ENCODE data around the gene FAM3C.

FAM3C gene

GRCh38 chr7:121395494-121395960, 581 bp downstream of the FAM3C start (continued):
- TF ChIP-seq, protein P1, sequence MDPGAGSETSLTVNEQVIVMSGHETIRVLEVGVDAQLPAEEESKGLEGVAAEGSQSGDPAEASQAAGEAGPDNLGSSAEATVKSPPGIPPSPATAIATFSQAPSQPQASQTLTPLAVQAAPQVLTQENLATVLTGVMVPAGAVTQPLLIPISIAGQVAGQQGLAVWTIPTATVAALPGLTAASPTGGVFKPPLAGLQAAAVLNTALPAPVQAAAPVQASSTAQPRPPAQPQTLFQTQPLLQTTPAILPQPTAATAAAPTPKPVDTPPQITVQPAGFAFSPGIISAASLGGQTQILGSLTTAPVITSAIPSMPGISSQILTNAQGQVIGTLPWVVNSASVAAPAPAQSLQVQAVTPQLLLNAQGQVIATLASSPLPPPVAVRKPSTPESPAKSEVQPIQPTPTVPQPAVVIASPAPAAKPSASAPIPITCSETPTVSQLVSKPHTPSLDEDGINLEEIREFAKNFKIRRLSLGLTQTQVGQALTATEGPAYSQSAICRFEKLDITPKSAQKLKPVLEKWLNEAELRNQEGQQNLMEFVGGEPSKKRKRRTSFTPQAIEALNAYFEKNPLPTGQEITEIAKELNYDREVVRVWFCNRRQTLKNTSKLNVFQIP (CRISPR knock-in tag; IDR thresholded peaks at IDR 0.05; ENCODE audit: borderline replicate concordance, low read depth): no peak
- no peak for TF ChIP-seq ZNF565 (CRISPR knock-in tag; conservative IDR thresholded peaks at IDR 0.05; ENCODE audit: low read depth)
- no peak for TF ChIP-seq TCF4 (CRISPR knock-in tag; IDR thresholded peaks at IDR 0.05; ENCODE audit: borderline replicate concordance)
- TF ChIP-seq ARNTL (CRISPR knock-in tag; IDR thresholded peaks at IDR 0.05; ENCODE audit: borderline replicate concordance, low read depth): no peak
- TF ChIP-seq CSDC2 (CRISPR knock-in tag; IDR thresholded peaks at IDR 0.05): no peak

DNA sequence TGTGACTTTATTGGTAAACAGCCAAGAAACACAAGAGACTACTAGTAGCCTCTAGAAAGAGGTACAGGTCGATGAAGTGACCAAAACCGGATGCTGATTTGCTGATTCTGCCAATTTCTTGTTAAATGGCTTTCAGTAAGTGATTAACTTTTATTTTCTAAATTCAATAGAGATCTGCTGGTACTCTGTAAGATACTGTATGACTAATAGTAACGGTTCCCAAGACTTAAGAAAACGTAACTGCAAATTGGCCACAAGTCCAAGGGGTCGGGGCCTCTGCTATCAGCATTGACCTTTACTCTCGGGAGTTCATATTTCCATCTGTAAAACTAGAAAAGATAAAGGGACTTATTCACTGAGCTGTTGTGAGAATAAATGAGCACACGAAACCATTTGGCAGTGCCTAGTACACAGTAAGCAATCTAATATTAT, 1.4 kb downstream of the FAM3C start:
- ATAC-seq: no peak
- TF ChIP-seq ARNTL (CRISPR knock-in tag; IDR thresholded peaks at IDR 0.05; ENCODE audit: borderline replicate concordance, low read depth): no peak
- TF ChIP-seq, protein P2, sequence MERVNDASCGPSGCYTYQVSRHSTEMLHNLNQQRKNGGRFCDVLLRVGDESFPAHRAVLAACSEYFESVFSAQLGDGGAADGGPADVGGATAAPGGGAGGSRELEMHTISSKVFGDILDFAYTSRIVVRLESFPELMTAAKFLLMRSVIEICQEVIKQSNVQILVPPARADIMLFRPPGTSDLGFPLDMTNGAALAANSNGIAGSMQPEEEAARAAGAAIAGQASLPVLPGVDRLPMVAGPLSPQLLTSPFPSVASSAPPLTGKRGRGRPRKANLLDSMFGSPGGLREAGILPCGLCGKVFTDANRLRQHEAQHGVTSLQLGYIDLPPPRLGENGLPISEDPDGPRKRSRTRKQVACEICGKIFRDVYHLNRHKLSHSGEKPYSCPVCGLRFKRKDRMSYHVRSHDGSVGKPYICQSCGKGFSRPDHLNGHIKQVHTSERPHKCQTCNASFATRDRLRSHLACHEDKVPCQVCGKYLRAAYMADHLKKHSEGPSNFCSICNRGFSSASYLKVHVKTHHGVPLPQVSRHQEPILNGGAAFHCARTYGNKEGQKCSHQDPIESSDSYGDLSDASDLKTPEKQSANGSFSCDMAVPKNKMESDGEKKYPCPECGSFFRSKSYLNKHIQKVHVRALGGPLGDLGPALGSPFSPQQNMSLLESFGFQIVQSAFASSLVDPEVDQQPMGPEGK (CRISPR knock-in tag; IDR thresholded peaks at IDR 0.05; ENCODE audit: borderline replicate concordance): no peak
- no peak for TF ChIP-seq ZNF70 (CRISPR knock-in tag; IDR thresholded peaks at IDR 0.05)

- TF ChIP-seq TCF4 (CRISPR knock-in tag; IDR thresholded peaks at IDR 0.05; ENCODE audit: borderline replicate concordance) (no peak), ZFP30 (CRISPR knock-in tag; IDR thresholded peaks at IDR 0.05) (no peak), ISL1 (CRISPR knock-in tag; IDR thresholded peaks at IDR 0.05) (no peak), ZFP3 (CRISPR knock-in tag; IDR thresholded peaks at IDR 0.05) (no peak), SNAI2 (CRISPR knock-in tag; IDR thresholded peaks at IDR 0.05) (no peak), ARNTL (CRISPR knock-in tag; IDR thresholded peaks at IDR 0.05; ENCODE audit: borderline replicate concordance, low read depth) (no peak), BACH2 (CRISPR knock-in tag; IDR thresholded peaks at IDR 0.05; ENCODE audit: borderline replicate concordance) (no peak), RARB (CRISPR knock-in tag; IDR thresholded peaks at IDR 0.05) (no peak), ESRRG (CRISPR knock-in tag; IDR thresholded peaks at IDR 0.05) (no peak), ZNF565 (CRISPR knock-in tag; conservative IDR thresholded peaks at IDR 0.05; ENCODE audit: low read depth) (no peak), CSDC2 (CRISPR knock-in tag; IDR thresholded peaks at IDR 0.05) (no peak), GLIS3 (CRISPR knock-in tag; IDR thresholded peaks at IDR 0.05) (no peak), TOX (CRISPR knock-in tag; IDR thresholded peaks at IDR 0.05; ENCODE audit: borderline replicate concordance) (no peak)
- TF ChIP-seq, protein P3, sequence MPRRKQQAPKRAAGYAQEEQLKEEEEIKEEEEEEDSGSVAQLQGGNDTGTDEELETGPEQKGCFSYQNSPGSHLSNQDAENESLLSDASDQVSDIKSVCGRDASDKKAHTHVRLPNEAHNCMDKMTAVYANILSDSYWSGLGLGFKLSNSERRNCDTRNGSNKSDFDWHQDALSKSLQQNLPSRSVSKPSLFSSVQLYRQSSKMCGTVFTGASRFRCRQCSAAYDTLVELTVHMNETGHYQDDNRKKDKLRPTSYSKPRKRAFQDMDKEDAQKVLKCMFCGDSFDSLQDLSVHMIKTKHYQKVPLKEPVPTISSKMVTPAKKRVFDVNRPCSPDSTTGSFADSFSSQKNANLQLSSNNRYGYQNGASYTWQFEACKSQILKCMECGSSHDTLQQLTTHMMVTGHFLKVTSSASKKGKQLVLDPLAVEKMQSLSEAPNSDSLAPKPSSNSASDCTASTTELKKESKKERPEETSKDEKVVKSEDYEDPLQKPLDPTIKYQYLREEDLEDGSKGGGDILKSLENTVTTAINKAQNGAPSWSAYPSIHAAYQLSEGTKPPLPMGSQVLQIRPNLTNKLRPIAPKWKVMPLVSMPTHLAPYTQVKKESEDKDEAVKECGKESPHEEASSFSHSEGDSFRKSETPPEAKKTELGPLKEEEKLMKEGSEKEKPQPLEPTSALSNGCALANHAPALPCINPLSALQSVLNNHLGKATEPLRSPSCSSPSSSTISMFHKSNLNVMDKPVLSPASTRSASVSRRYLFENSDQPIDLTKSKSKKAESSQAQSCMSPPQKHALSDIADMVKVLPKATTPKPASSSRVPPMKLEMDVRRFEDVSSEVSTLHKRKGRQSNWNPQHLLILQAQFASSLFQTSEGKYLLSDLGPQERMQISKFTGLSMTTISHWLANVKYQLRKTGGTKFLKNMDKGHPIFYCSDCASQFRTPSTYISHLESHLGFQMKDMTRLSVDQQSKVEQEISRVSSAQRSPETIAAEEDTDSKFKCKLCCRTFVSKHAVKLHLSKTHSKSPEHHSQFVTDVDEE (CRISPR knock-in tag; IDR thresholded peaks at IDR 0.05): no peak
- TF ChIP-seq, protein P2 (CRISPR knock-in tag; IDR thresholded peaks at IDR 0.05; ENCODE audit: borderline replicate concordance): no peak
- TF ChIP-seq, protein P4, sequence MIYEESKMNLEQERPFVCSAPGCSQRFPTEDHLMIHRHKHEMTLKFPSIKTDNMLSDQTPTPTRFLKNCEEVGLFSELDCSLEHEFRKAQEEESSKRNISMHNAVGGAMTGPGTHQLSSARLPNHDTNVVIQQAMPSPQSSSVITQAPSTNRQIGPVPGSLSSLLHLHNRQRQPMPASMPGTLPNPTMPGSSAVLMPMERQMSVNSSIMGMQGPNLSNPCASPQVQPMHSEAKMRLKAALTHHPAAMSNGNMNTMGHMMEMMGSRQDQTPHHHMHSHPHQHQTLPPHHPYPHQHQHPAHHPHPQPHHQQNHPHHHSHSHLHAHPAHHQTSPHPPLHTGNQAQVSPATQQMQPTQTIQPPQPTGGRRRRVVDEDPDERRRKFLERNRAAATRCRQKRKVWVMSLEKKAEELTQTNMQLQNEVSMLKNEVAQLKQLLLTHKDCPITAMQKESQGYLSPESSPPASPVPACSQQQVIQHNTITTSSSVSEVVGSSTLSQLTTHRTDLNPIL (CRISPR knock-in tag; IDR thresholded peaks at IDR 0.05; ENCODE audit: low read depth): no peak
- no peak for ATAC-seq
Measured at GRCh38 chr7:121393005-121393366, 3.1 kb downstream of the FAM3C start.

All from SK-N-SH treated with all-trans-retinoic acid at 6 μM for 48 hours (cell line).